Skeletal muscle cell (primary cell): Measurements from ENCODE around the gene SLC37A2.
A peak's percentile ranks its signal among the peaks of the same experiment; 100 is the strongest.
"Not testable (repeated sequence)": the region's sequence is repeated elsewhere in the genome, so short reads cannot be mapped to it uniquely, and the experiment has no call there.

Experiments
- DNase-seq: peaks from one replicate; pipeline ENCODE4 v3.0.0-alpha.2; 2010; ENCODE audit warnings: low read depth
- H3K4me3 ChIP-seq: 2 replicates; pipeline ENCODE4 v1.5.1; 2011; ENCODE audit warnings: low read depth, mild to moderate bottlenecking, control low read depth, low read length, moderate library complexity

SLC37A2 gene

GRCh38 chr11:125062931-125063428 is at the start of gene SLC37A2:
Gene SLC37A2, plus strand, starts transcription at chr11:125063305. Its CDS starts 63 bp downstream, at chr11:125063368.
- DNase-seq: no peak
- peak within 1 kb of the TSS; percentile 65 for H3K4me3 ChIP-seq

GRCh38 chr11:125016413-125016812 is 46.7 kb upstream of the SLC37A2 start:
- no peak for DNase-seq
- H3K4me3 ChIP-seq: no peak overlapping the region

GRCh38 chr11:125020342-125020741 is 42.8 kb upstream of the SLC37A2 start:
- DNase-seq: no peak
- no peak overlapping the region for H3K4me3 ChIP-seq

GRCh38 chr11:125022551-125022950 is 40.6 kb upstream of the SLC37A2 start:
- no peak for DNase-seq
- no peak overlapping the region for H3K4me3 ChIP-seq

- no peak overlapping the region for H3K4me3 ChIP-seq
Observed at GRCh38 chr11:125025968-125026367, 37.1 kb upstream of the SLC37A2 start.

GRCh38 chr11:125029431-125029830 is 33.7 kb upstream of the SLC37A2 start:
- DNase-seq, H3K4me3 ChIP-seq: not testable (repeated sequence)

More at GRCh38 chr11:125025968-125026367, 37.1 kb upstream of the SLC37A2 start:
- no peak for DNase-seq

GRCh38 chr11:125036933-125037332 is 26.2 kb upstream of the SLC37A2 start:
- DNase-seq: peak; percentile 56
- no peak overlapping the region for H3K4me3 ChIP-seq

GRCh38 chr11:125049164-125049792 is 13.8 kb upstream of the SLC37A2 start:
- no peak for DNase-seq
- no peak overlapping the region for H3K4me3 ChIP-seq

- H3K4me3 ChIP-seq: no peak overlapping the region
- DNase-seq: no peak
Observed at GRCh38 chr11:125052047-125052446, 11.1 kb upstream of the SLC37A2 start.

- H3K4me3 ChIP-seq: no peak overlapping the region
- DNase-seq: no peak
Observed at GRCh38 chr11:125053167-125053566, 9.9 kb upstream of the SLC37A2 start.

GRCh38 chr11:125055107-125055715 is 7.9 kb upstream of the SLC37A2 start:
- DNase-seq: no peak
- H3K4me3 ChIP-seq: no peak overlapping the region

- not testable (repeated sequence) for DNase-seq, H3K4me3 ChIP-seq
Observed at GRCh38 chr11:125056111-125056510, 7.0 kb upstream of the SLC37A2 start.

GRCh38 chr11:125056931-125057692 is 6.0 kb upstream of the SLC37A2 start:
- H3K4me3 ChIP-seq: no peak overlapping the region
- DNase-seq: no peak

- no peak for DNase-seq
- H3K4me3 ChIP-seq: no peak overlapping the region
Observed at GRCh38 chr11:125057693-125058016, 5.5 kb upstream of the SLC37A2 start.

GRCh38 chr11:125061281-125061680 is 1.8 kb upstream of the SLC37A2 start:
- no peak overlapping the region for H3K4me3 ChIP-seq
- no peak for DNase-seq

GRCh38 chr11:125062218-125062930 is 731 bp upstream of the SLC37A2 start:
- no peak for DNase-seq
- H3K4me3 ChIP-seq: peak overlapping the region; percentile 65

GRCh38 chr11:125063429-125064043 is 431 bp downstream of the SLC37A2 start:
- H3K4me3 ChIP-seq: peak overlapping the region; percentile 65

GRCh38 chr11:125064070-125064469 is 965 bp downstream of the SLC37A2 start:
- no peak for DNase-seq
- H3K4me3 ChIP-seq: no peak overlapping the region

More at GRCh38 chr11:125063429-125064043, 431 bp downstream of the SLC37A2 start:
- no peak for DNase-seq

GRCh38 chr11:125068368-125068767 is 5.3 kb downstream of the SLC37A2 start:
- DNase-seq: no peak
- H3K4me3 ChIP-seq: no peak overlapping the region
